ENCODE results near the gene MYH15. TPM values are rescaled to one million over a fixed set of nuclear protein-coding genes. Genes with fewer than 3 reads are reported as not detected.

Gene MYH15
- total RNA-seq, 2 experiments from 2014 or later = 0.46 to 0.57 TPM

- ChIA-PET POLR2A (interaction anchor here (0.7 kb wide), 2 partner anchors 141 to 629 kb away, joined by 3 to 6 read pairs; no protein-coding TSS in a partner anchor), CTCF (ENCODE audit: unreplicated experiment) (no interaction called here)
- no peaks in the 10 kb centered on the region for H3K79me2 ChIP-seq (ENCODE audit: insufficient read depth, low read depth, low read length)
- H3K4me3 ChIP-seq (ENCODE audit: low read depth, low read length, poor library complexity, severe bottlenecking) = no peak overlapping the region
- H3K4me2 ChIP-seq (ENCODE audit: low read length) = no peak overlapping the region
- DNase-seq (ENCODE audit: low spot score) = no peak
- no peaks in the 10 kb centered on the region for H3K9me3 ChIP-seq (ENCODE audit: low read length)
- intact Hi-C loops (cut with micrococcal nuclease; ENCODE audit: unreplicated experiment) = loop anchor here (5.0 kb wide), 2 partner anchors 802 to 1242 kb away; no protein-coding TSS in a partner anchor
- H3K4me1 ChIP-seq (ENCODE audit: insufficient read depth, low read length, poor library complexity, severe bottlenecking) = no peaks in the 10 kb centered on the region
- no peak for TF ChIP-seq CTCF (conservative IDR thresholded peaks at IDR 0.05; ENCODE audit: low read length)
- no peak for TF ChIP-seq EZH2phosphoT487 (IDR thresholded peaks at IDR 0.05; ENCODE audit: borderline replicate concordance, low read depth, low read length)
- H3K9me2 ChIP-seq (ENCODE audit: insufficient read depth, low read length) = no peaks in the 10 kb centered on the region
- H3K36me3 ChIP-seq (ENCODE audit: insufficient read depth, low read length) = no peaks in the 10 kb centered on the region
- no peaks in the 10 kb centered on the region for H4K20me1 ChIP-seq (ENCODE audit: insufficient read depth, low read length)
- no peak overlapping the region for H3K27ac ChIP-seq (ENCODE audit: low read depth, low read length, poor library complexity, severe bottlenecking)
- no TSS peak for BruUV-seq (replicated peaks)
- no peak overlapping the region for H2AFZ ChIP-seq (ENCODE audit: low read length)
Observed at GRCh38 chr3:108479224-108479623, 31.2 kb downstream of the MYH15 start.

GRCh38 chr3:108477511-108478147, 32.8 kb downstream of the MYH15 start:
- Histone ChIP-seq H3K9me2 (ENCODE audit: insufficient read depth, low read length) (no peaks in the 10 kb centered on the region), H3K4me2 (ENCODE audit: low read length) (no peak overlapping the region), H3K79me2 (ENCODE audit: insufficient read depth, low read depth, low read length) (no peaks in the 10 kb centered on the region), H2AFZ (ENCODE audit: low read length) (no peak overlapping the region), H3K4me3 (ENCODE audit: low read depth, low read length, poor library complexity, severe bottlenecking) (no peak overlapping the region), H3K4me1 (ENCODE audit: insufficient read depth, low read length, poor library complexity, severe bottlenecking) (no peaks in the 10 kb centered on the region), H4K20me1 (ENCODE audit: insufficient read depth, low read length) (no peaks in the 10 kb centered on the region), H3K27ac (ENCODE audit: low read depth, low read length, poor library complexity, severe bottlenecking) (no peak overlapping the region), H3K9me3 (ENCODE audit: low read length) (no peaks in the 10 kb centered on the region), H3K36me3 (ENCODE audit: insufficient read depth, low read length) (no peaks in the 10 kb centered on the region)
- intact Hi-C loops (cut with micrococcal nuclease; ENCODE audit: unreplicated experiment) = loop anchor here (1.0 to 5.0 kb wide), 4 partner anchors 324 to 1240 kb away; no protein-coding TSS in a partner anchor
- CTCF ChIA-PET (ENCODE audit: unreplicated experiment) = no interaction called here
- POLR2A ChIA-PET = interaction anchor here (0.6 to 0.9 kb wide), 3 partner anchors 9 to 1817 kb away, joined by 3 read pairs; no protein-coding TSS in a partner anchor
- peak; percentile 64 for DNase-seq (ENCODE audit: low spot score)
- TF ChIP-seq CTCF (conservative IDR thresholded peaks at IDR 0.05; ENCODE audit: low read length) (peak; percentile 92), EZH2phosphoT487 (IDR thresholded peaks at IDR 0.05; ENCODE audit: borderline replicate concordance, low read depth, low read length) (no peak)
- no TSS peak for BruUV-seq (replicated peaks)

- BruUV-seq (replicated peaks) = no TSS peak
- no peaks in the 10 kb centered on the region for H3K9me3 ChIP-seq (ENCODE audit: low read length)
- POLR2A ChIA-PET = interaction anchor here (1.1 kb wide), 1 partner anchor 542 kb away, joined by 5 read pairs; no protein-coding TSS in a partner anchor
- no peak overlapping the region for H2AFZ ChIP-seq (ENCODE audit: low read length)
- no peak overlapping the region for H3K27ac ChIP-seq (ENCODE audit: low read depth, low read length, poor library complexity, severe bottlenecking)
- TF ChIP-seq CTCF (conservative IDR thresholded peaks at IDR 0.05; ENCODE audit: low read length) = no peak
- no peak for TF ChIP-seq EZH2phosphoT487 (IDR thresholded peaks at IDR 0.05; ENCODE audit: borderline replicate concordance, low read depth, low read length)
- no peak for DNase-seq (ENCODE audit: low spot score)
- H3K4me2 ChIP-seq (ENCODE audit: low read length) = no peak overlapping the region
- H3K4me3 ChIP-seq (ENCODE audit: low read depth, low read length, poor library complexity, severe bottlenecking) = no peak overlapping the region
- no peaks in the 10 kb centered on the region for H3K9me2 ChIP-seq (ENCODE audit: insufficient read depth, low read length)
- intact Hi-C loops (cut with micrococcal nuclease; ENCODE audit: unreplicated experiment) = loop anchor here (5.0 kb wide), 2 partner anchors 798 to 1238 kb away; no protein-coding TSS in a partner anchor
- H3K4me1 ChIP-seq (ENCODE audit: insufficient read depth, low read length, poor library complexity, severe bottlenecking) = no peaks in the 10 kb centered on the region
- CTCF ChIA-PET (ENCODE audit: unreplicated experiment) = no interaction called here
- H4K20me1 ChIP-seq (ENCODE audit: insufficient read depth, low read length) = no peaks in the 10 kb centered on the region
- H3K36me3 ChIP-seq (ENCODE audit: insufficient read depth, low read length) = no peaks in the 10 kb centered on the region
- H3K79me2 ChIP-seq (ENCODE audit: insufficient read depth, low read depth, low read length) = no peaks in the 10 kb centered on the region
Observed at GRCh38 chr3:108475220-108475782, 35.1 kb downstream of the MYH15 start.

Measured in OCI-LY7 (cell line).